ENCODE data around the gene DPEP1. TPM values are rescaled to one million over a fixed set of nuclear protein-coding genes. Genes with fewer than 3 reads are reported as not detected.
"Not testable (repeated sequence)": the region's sequence is repeated elsewhere in the genome, so short reads cannot be mapped to it uniquely, and the experiment has no call there.

The DPEP1 gene
- total RNA-seq = not detected

- H3K27me3 ChIP-seq (ENCODE audit: insufficient read depth, low read length) = no peaks in the 10 kb centered on the region
- H3K4me3 ChIP-seq (ENCODE audit: low read length) = no peak within 1 kb of the TSS
- no peaks in the 10 kb centered on the region for H3K4me1 ChIP-seq (ENCODE audit: insufficient read depth, low read length)
- H3K9me3 ChIP-seq (ENCODE audit: low read depth, low read length) = no peaks in the 10 kb centered on the region
Observed at GRCh38 chr16:89613231-89613953, at the start of gene DPEP1. DPEP1 (plus strand) TSS chr16:89613642; CDS start chr16:89630411, 16,769 bp downstream.

- no peaks in the 10 kb centered on the region for H3K9me3 ChIP-seq (ENCODE audit: low read depth, low read length)
- H3K4me1 ChIP-seq (ENCODE audit: insufficient read depth, low read length) = peaks cover 57% of the 10 kb centered on the region
- H3K27me3 ChIP-seq (ENCODE audit: insufficient read depth, low read length) = no peaks in the 10 kb centered on the region
- no peak overlapping the region for H3K4me3 ChIP-seq (ENCODE audit: low read length)
Observed at GRCh38 chr16:89564476-89565255, 48.8 kb upstream of the DPEP1 start.

GRCh38 chr16:89565256-89565505 lies 48.3 kb upstream of the DPEP1 start:
- H3K4me1 ChIP-seq (ENCODE audit: insufficient read depth, low read length) = peaks cover 53% of the 10 kb centered on the region
- no peak overlapping the region for H3K4me3 ChIP-seq (ENCODE audit: low read length)
- H3K27me3 ChIP-seq (ENCODE audit: insufficient read depth, low read length) = no peaks in the 10 kb centered on the region
- H3K9me3 ChIP-seq (ENCODE audit: low read depth, low read length) = no peaks in the 10 kb centered on the region

- Histone ChIP-seq H3K4me1 (ENCODE audit: insufficient read depth, low read length) (peaks cover 53% of the 10 kb centered on the region), H3K4me3 (ENCODE audit: low read length) (no peak overlapping the region), H3K9me3 (ENCODE audit: low read depth, low read length) (no peaks in the 10 kb centered on the region), H3K27me3 (ENCODE audit: insufficient read depth, low read length) (no peaks in the 10 kb centered on the region)
Observed at GRCh38 chr16:89565506-89566372, 47.7 kb upstream of the DPEP1 start.

- Histone ChIP-seq H3K9me3 (ENCODE audit: low read depth, low read length) (no peaks in the 10 kb centered on the region), H3K27me3 (ENCODE audit: insufficient read depth, low read length) (no peaks in the 10 kb centered on the region), H3K4me1 (ENCODE audit: insufficient read depth, low read length) (peaks cover 38% of the 10 kb centered on the region), H3K4me3 (ENCODE audit: low read length) (no peak overlapping the region)
Observed at GRCh38 chr16:89567656-89568594, 45.5 kb upstream of the DPEP1 start.

GRCh38 chr16:89569506-89570341 lies 43.7 kb upstream of the DPEP1 start:
- Histone ChIP-seq H3K4me1 (ENCODE audit: insufficient read depth, low read length) (peaks cover 28% of the 10 kb centered on the region), H3K27me3 (ENCODE audit: insufficient read depth, low read length) (peaks cover 8% of the 10 kb centered on the region), H3K9me3 (ENCODE audit: low read depth, low read length) (no peaks in the 10 kb centered on the region), H3K4me3 (ENCODE audit: low read length) (no peak overlapping the region)

GRCh38 chr16:89570342-89570923 lies 43.0 kb upstream of the DPEP1 start:
- H3K4me3 ChIP-seq (ENCODE audit: low read length) = no peak overlapping the region
- peaks cover 27% of the 10 kb centered on the region for H3K4me1 ChIP-seq (ENCODE audit: insufficient read depth, low read length)
- peaks cover 8% of the 10 kb centered on the region for H3K27me3 ChIP-seq (ENCODE audit: insufficient read depth, low read length)
- H3K9me3 ChIP-seq (ENCODE audit: low read depth, low read length) = no peaks in the 10 kb centered on the region

GRCh38 chr16:89570983-89571598 lies 42.4 kb upstream of the DPEP1 start:
- H3K27me3 ChIP-seq (ENCODE audit: insufficient read depth, low read length); H3K9me3 ChIP-seq (ENCODE audit: low read depth, low read length); H3K4me3 ChIP-seq (ENCODE audit: low read length): not testable (repeated sequence)
- H3K4me1 ChIP-seq (ENCODE audit: insufficient read depth, low read length) = peaks cover 20% of the 10 kb centered on the region

- Histone ChIP-seq H3K27me3 (ENCODE audit: insufficient read depth, low read length) (peaks cover 8% of the 10 kb centered on the region), H3K4me1 (ENCODE audit: insufficient read depth, low read length) (peaks cover 18% of the 10 kb centered on the region), H3K4me3 (ENCODE audit: low read length) (no peak overlapping the region), H3K9me3 (ENCODE audit: low read depth, low read length) (no peaks in the 10 kb centered on the region)
Observed at GRCh38 chr16:89571636-89572035, 41.8 kb upstream of the DPEP1 start.

GRCh38 chr16:89572073-89572484 lies 41.4 kb upstream of the DPEP1 start:
- Histone ChIP-seq H3K4me1 (ENCODE audit: insufficient read depth, low read length) (peaks cover 18% of the 10 kb centered on the region), H3K9me3 (ENCODE audit: low read depth, low read length) (no peaks in the 10 kb centered on the region), H3K4me3 (ENCODE audit: low read length) (no peak overlapping the region), H3K27me3 (ENCODE audit: insufficient read depth, low read length) (peaks cover 8% of the 10 kb centered on the region)

- H3K4me1 ChIP-seq (ENCODE audit: insufficient read depth, low read length) = peaks cover 18% of the 10 kb centered on the region
- no peaks in the 10 kb centered on the region for H3K9me3 ChIP-seq (ENCODE audit: low read depth, low read length)
- H3K27me3 ChIP-seq (ENCODE audit: insufficient read depth, low read length) = peaks cover 8% of the 10 kb centered on the region
- H3K4me3 ChIP-seq (ENCODE audit: low read length) = no peak overlapping the region
Observed at GRCh38 chr16:89572485-89573205, 40.8 kb upstream of the DPEP1 start.

- Histone ChIP-seq H3K9me3 (ENCODE audit: low read depth, low read length) (no peaks in the 10 kb centered on the region), H3K4me3 (ENCODE audit: low read length) (no peak overlapping the region), H3K4me1 (ENCODE audit: insufficient read depth, low read length) (peaks cover 18% of the 10 kb centered on the region), H3K27me3 (ENCODE audit: insufficient read depth, low read length) (peaks cover 8% of the 10 kb centered on the region)
Observed at GRCh38 chr16:89573826-89574680, 39.4 kb upstream of the DPEP1 start.
